GM12878 (cell line): ENCODE data around the gene POLRMT.

Source experiments
- SRF ChIP-seq, 2 experiments: IDR thresholded peaks; 2 replicates each; pipeline ENCODE4 v1.6.1; 2011; ENCODE audit warnings: low read depth in 2 of 2, low read length in 2 of 2, mild to moderate bottlenecking in 1 of 2, moderate library complexity in 1 of 2
- TBL1XR1 ChIP-seq: IDR thresholded peaks from 2 replicates; pipeline ENCODE4 v1.6.1; 2012; ENCODE audit warnings: low read depth, low read length, improper control_type of control experiment
- TF ChIP-seq, protein P1 (sequence below), 3 experiments: IDR thresholded peaks in 2 of 3; conservative IDR thresholded peaks in 1 of 3; 2 replicates each; pipeline ENCODE4 v1.5.1; 2011; ENCODE audit warnings: low read depth in 3 of 3, low read length in 3 of 3, mild to moderate bottlenecking in 3 of 3, control low read depth in 2 of 3, moderate library complexity in 2 of 3, inconsistent platforms in 1 of 3, mixed read lengths in 1 of 3; ENCODE audit not compliant: control insufficient read depth in 2 of 3, insufficient read depth in 1 of 3; ENCODE audit errors: extremely low read depth in 1 of 3
- TF ChIP-seq, protein P2 (sequence below): fragments of 450-650 bp; IDR thresholded peaks from 2 replicates; pipeline ENCODE4 v1.6.1; 2017; ENCODE audit warnings: mild to moderate bottlenecking, moderate library complexity

DNA sequence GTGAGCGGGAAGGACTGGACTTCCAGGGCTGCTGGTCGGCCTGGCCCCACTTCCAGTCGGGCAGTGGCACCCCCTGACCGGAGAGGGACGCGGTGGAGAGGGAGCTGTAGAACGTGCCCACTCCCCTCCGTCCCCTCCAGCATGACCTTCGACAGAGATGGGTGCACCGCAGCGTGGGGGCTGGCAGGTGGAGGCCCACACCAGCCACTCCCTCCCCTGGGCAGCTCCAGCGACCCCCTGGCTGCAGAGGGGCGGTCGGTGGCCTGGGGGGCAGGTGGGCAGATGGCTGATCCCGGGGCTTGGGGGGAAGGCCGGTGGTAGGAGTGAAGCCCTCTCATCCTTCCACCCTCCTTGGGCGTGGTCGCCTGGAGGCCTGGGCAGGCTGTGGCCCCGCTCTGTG, 41.2 kb downstream of the POLRMT start:
- TF ChIP-seq, protein P1, sequence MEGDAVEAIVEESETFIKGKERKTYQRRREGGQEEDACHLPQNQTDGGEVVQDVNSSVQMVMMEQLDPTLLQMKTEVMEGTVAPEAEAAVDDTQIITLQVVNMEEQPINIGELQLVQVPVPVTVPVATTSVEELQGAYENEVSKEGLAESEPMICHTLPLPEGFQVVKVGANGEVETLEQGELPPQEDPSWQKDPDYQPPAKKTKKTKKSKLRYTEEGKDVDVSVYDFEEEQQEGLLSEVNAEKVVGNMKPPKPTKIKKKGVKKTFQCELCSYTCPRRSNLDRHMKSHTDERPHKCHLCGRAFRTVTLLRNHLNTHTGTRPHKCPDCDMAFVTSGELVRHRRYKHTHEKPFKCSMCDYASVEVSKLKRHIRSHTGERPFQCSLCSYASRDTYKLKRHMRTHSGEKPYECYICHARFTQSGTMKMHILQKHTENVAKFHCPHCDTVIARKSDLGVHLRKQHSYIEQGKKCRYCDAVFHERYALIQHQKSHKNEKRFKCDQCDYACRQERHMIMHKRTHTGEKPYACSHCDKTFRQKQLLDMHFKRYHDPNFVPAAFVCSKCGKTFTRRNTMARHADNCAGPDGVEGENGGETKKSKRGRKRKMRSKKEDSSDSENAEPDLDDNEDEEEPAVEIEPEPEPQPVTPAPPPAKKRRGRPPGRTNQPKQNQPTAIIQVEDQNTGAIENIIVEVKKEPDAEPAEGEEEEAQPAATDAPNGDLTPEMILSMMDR (IDR thresholded peaks at IDR 0.05 in 2 of 3, conservative IDR thresholded peaks at IDR 0.05 in 1 of 3; ENCODE audit: control insufficient read depth in 2 of 3, extremely low read depth in 1 of 3, insufficient read depth in 1 of 3, low read depth in 3 of 3, low read length in 3 of 3): no peak
- no peak for TF ChIP-seq SRF (IDR thresholded peaks at IDR 0.05; ENCODE audit: low read depth in 2 of 2, low read length in 2 of 2)
- TF ChIP-seq, protein P2, sequence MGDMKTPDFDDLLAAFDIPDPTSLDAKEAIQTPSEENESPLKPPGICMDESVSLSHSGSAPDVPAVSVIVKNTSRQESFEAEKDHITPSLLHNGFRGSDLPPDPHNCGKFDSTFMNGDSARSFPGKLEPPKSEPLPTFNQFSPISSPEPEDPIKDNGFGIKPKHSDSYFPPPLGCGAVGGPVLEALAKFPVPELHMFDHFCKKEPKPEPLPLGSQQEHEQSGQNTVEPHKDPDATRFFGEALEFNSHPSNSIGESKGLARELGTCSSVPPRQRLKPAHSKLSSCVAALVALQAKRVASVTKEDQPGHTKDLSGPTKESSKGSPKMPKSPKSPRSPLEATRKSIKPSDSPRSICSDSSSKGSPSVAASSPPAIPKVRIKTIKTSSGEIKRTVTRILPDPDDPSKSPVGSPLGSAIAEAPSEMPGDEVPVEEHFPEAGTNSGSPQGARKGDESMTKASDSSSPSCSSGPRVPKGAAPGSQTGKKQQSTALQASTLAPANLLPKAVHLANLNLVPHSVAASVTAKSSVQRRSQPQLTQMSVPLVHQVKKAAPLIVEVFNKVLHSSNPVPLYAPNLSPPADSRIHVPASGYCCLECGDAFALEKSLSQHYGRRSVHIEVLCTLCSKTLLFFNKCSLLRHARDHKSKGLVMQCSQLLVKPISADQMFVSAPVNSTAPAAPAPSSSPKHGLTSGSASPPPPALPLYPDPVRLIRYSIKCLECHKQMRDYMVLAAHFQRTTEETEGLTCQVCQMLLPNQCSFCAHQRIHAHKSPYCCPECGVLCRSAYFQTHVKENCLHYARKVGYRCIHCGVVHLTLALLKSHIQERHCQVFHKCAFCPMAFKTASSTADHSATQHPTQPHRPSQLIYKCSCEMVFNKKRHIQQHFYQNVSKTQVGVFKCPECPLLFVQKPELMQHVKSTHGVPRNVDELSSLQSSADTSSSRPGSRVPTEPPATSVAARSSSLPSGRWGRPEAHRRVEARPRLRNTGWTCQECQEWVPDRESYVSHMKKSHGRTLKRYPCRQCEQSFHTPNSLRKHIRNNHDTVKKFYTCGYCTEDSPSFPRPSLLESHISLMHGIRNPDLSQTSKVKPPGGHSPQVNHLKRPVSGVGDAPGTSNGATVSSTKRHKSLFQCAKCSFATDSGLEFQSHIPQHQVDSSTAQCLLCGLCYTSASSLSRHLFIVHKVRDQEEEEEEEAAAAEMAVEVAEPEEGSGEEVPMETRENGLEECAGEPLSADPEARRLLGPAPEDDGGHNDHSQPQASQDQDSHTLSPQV: no peak
- no peak for TF ChIP-seq TBL1XR1
